Kidney epithelial cell (primary cell): Measurements from ENCODE around the gene MAS1L. TPM values are rescaled to one million over a fixed set of nuclear protein-coding genes. Genes with fewer than 3 reads are reported as not detected.

Experiments
- DNase-seq: peaks from one replicate; pipeline ENCODE4 v3.0.0-alpha.2; 2010; ENCODE audit warnings: low read depth
- H3K27me3 ChIP-seq: 2 replicates; pipeline ENCODE4 v1.6.0; 2011; ENCODE audit warnings: low read length; ENCODE audit not compliant: control insufficient read depth, insufficient read depth
- H3K36me3 ChIP-seq: 2 replicates; pipeline ENCODE4 v1.5.1; 2011; ENCODE audit warnings: low read length; ENCODE audit not compliant: control insufficient read depth, insufficient read depth
- H3K4me3 ChIP-seq: 2 replicates; pipeline ENCODE4 v1.5.1; 2011; ENCODE audit warnings: low read depth, mild to moderate bottlenecking, control low read depth, low read length
- total RNA-seq: library from RNA; depleted of rRNA; stranded (reverse); fragments of >200 nt; gene quantifications from 2 replicates; pipeline ENCODE4 v1.2.3, GENCODE V29; 2015
- TF ChIP-seq, protein P1 (sequence below): IDR thresholded peaks from 2 replicates; pipeline ENCODE4 v1.5.1; 2011; ENCODE audit warnings: mild to moderate bottlenecking, moderate library complexity, low read length, control low read depth, inconsistent platforms; ENCODE audit not compliant: insufficient read depth, poor library complexity, severe bottlenecking

Gene MAS1L
- total RNA-seq, 1 donor from 2014 or later: not detected

DNA sequence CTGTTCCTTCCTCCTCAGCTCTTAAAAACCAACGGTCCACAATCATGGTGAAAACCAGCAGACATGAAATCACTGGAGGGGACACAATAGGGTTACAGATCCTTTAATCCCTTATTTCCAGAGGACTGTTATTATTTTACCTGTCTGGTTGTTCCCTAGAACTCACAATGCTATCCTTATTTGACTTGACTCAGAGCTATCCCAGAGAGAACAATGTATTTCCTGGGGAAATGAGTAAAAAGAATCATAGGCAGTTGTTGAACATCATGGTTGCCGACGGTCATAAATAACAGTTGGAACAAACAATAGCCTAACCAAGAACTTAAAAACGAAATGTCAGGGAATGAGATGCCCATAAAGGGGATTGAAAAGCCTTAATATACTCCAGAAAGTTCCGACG, 21.5 kb downstream of the MAS1L start:
- TF ChIP-seq, protein P1, sequence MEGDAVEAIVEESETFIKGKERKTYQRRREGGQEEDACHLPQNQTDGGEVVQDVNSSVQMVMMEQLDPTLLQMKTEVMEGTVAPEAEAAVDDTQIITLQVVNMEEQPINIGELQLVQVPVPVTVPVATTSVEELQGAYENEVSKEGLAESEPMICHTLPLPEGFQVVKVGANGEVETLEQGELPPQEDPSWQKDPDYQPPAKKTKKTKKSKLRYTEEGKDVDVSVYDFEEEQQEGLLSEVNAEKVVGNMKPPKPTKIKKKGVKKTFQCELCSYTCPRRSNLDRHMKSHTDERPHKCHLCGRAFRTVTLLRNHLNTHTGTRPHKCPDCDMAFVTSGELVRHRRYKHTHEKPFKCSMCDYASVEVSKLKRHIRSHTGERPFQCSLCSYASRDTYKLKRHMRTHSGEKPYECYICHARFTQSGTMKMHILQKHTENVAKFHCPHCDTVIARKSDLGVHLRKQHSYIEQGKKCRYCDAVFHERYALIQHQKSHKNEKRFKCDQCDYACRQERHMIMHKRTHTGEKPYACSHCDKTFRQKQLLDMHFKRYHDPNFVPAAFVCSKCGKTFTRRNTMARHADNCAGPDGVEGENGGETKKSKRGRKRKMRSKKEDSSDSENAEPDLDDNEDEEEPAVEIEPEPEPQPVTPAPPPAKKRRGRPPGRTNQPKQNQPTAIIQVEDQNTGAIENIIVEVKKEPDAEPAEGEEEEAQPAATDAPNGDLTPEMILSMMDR: no peak
- H3K27me3 ChIP-seq: no peaks in the 10 kb centered on the region
- no peaks in the 10 kb centered on the region for H3K36me3 ChIP-seq
- DNase-seq: no peak
- no peak overlapping the region for H3K4me3 ChIP-seq

DNA sequence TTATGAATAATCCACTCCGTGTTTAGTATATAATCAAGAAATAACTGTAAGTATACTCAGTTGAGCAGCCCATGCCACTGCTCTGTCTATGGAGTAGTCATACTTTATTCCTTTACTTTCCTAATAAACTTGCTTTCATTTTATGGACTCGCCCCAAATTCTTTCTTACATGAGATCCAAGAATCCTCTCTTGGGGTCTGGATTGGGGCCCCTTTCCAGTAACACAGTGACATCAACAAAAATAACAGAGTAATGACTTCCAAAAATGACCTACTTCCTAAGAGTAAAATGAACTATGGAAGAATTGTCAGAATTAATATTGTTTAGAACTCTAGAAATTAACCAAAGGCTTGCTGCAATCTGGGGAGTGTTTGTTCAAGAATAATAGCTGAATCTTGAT, 22.0 kb downstream of the MAS1L start:
- Histone ChIP-seq H3K36me3 (no peaks in the 10 kb centered on the region), H3K4me3 (no peak overlapping the region), H3K27me3 (no peaks in the 10 kb centered on the region)
- DNase-seq: no peak
- TF ChIP-seq, protein P1: no peak

DNA sequence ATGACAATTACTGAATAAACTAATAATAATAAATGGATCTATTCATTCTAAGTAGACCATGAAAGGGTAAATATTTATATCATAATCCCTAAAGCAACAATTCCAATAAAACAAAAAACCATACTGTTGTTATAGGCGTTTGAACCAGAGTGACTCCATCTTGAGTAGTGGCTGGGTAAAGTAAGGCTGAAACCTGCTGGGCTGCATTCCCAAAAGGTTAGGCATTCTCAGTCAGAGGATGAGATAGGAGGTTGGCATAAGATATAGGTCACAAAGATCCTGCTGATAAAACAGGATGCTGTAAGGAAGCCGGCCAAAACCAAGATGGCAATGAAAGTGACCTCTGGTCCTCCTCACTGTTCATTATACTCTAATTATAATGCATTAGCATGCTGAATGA, 22.5 kb downstream of the MAS1L start:
- no peak for DNase-seq
- Histone ChIP-seq H3K36me3 (no peaks in the 10 kb centered on the region), H3K27me3 (no peaks in the 10 kb centered on the region), H3K4me3 (no peak overlapping the region)
- TF ChIP-seq, protein P1: no peak

DNA sequence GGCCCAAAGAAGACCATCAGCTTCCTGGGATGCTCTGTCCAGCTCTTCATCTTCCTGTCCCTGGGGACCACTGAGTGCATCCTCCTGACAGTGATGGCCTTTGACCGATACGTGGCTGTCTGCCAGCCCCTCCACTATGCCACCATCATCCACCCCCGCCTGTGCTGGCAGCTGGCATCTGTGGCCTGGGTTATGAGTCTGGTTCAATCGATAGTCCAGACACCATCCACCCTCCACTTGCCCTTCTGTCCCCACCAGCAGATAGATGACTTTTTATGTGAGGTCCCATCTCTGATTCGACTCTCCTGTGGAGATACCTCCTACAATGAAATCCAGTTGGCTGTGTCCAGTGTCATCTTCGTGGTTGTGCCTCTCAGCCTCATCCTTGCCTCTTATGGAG, 25.7 kb downstream of the MAS1L start:
- no peak for DNase-seq
- no peaks in the 10 kb centered on the region for H3K27me3 ChIP-seq
- H3K4me3 ChIP-seq: no peak overlapping the region
- H3K36me3 ChIP-seq: no peaks in the 10 kb centered on the region
- TF ChIP-seq, protein P1: no peak

DNA sequence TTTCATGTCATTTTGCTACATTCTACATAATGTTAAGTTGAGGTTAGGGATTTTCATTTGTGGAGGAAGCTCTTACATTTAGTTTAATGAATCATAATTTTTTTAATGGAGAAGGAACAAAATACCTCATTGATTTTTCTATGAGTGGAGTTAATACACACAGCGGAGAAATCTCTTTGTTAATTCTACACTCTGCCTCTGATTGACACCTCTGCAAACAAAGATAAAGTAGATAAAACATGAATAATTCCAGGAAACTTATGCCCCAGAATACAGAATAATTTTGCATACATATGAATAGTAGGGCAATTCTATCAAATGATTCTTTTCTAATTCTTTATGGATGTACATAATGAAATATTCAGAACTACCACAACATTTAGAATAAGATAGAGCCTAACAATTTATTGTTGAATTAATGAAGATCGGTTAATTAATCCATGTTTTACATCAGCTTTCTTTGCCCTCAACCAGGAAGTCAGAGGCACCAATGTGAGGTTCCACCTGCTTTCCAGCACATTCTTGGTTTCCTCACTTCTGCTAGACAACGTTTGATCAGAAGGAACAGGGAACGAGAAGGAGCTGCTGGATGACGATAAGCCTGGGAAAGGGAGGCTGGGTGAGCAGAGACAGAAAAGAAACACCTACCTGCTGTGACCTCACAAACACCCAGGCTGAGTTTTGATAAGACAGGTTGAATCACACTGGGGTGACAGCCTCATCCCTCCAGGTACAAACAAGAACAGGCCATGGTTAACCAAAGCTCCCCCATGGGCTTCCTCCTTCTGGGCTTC, 26.5 kb downstream of the MAS1L start:
- Histone ChIP-seq H3K36me3 (no peaks in the 10 kb centered on the region), H3K27me3 (no peaks in the 10 kb centered on the region), H3K4me3 (no peak overlapping the region)
- TF ChIP-seq, protein P1: no peak
- DNase-seq: no peak

DNA sequence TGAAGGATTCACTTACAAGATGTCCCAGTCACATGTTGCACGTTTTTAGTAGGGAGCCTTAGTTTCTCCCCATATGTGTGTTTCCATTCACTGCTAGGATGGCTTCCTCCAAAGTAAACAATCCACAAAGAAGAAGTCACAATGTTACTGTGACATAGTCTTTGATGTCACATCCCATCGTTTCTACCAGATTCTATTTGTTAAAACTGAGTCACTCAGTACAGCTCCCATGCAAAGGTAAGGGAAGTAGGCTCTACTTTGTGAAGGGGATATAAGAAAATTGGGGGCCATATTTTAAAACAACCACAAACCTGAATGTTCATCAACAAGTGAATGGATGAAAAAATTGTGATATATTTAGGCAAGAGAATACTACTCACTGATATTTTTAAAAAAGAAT, 30.8 kb downstream of the MAS1L start, which contains the start of the genes OR11A1 and OR2H1:
Gene OR11A1 (minus strand): TSS at position 101 of the 400 bp plus-strand sequence. CDS start 29,430 bp downstream, outside the sequence.
Gene OR2H1 (plus strand): TSS at position 185 of the 400 bp plus-strand sequence. CDS start 4,615 bp downstream, outside the sequence.
- Histone ChIP-seq H3K36me3 (no peaks in the 10 kb centered on the region), H3K4me3 (no peak within 1 kb of the TSS), H3K27me3 (no peaks in the 10 kb centered on the region)
- no peak for DNase-seq
- TF ChIP-seq, protein P1: no peak
